ENCODE data around the gene PSENEN. TPM values are rescaled to one million over a fixed set of nuclear protein-coding genes. Genes with fewer than 3 reads are reported as not detected.

The PSENEN gene
- total and polyA plus RNA-seq, 2 of the 8 experiments (the other 6 are each of a cell fraction or from before 2014, with no cell fraction given): 66.7 to 75.3 TPM

DNA sequence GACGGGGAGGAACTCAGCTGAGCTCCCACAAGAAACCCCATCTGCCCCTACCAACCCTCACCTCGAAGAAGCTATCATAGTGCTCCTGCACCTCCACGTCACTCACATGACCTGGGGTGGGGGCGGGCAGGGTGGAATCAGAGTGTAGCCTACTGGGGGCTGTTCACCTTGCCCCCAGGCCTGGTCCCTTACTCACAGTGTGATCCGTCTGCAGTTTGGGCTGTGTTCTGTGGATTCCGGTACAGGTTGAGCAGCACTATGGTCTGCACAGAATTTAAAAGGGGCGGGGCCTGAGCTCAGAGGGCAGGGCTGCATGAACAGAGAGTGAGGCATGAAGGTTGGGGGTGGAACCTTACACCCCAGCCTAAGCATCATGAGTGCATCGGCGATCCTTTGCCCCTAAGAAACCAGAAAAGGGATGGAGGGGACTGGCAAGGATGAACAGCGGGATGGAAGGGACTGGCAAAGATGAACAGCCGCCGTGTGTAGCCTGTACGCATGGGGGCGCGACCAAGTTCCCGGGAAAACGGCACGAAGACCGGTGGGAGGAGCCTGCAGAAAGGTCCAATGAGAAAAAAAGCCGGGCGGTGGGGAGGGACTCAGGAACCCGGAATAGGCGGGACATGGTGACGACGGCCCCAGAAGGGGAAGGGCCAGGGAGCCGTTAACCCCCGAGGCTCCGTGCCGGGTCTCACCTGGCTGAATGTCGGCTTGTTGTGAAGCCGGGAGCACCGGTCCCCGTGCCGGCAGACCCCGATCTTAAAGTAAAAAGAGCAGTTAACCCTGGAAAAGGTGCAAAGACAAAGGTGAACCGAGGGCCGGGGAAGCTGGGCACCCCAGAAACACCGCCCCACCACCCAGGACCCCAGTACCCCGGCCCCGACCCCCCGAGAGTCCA is 772 bp upstream of the PSENEN start:
- H3K27me3 ChIP-seq (replicated peaks in 1 of 4; ENCODE audit: control insufficient read depth in 3 of 4, extremely low read depth in 1 of 4, insufficient read depth in 3 of 4, low read length in 3 of 4): no peaks in the 10 kb centered on the region
- peak overlapping the region; percentile 91 for H3K27ac ChIP-seq (ENCODE audit: low read depth, low read length)
- no peak overlapping the region for H3K23ac ChIP-seq (ENCODE audit: insufficient read length)
- no peak overlapping the region for H2AK5ac ChIP-seq (ENCODE audit: low read depth, low read length)
- peak overlapping the region; percentile 34 for H3K18ac ChIP-seq (ENCODE audit: extremely low read depth, low read length)
- peak overlapping the region; percentile 82 for H4K8ac ChIP-seq (ENCODE audit: extremely low read depth, insufficient read depth, low read length)
- peak; percentile 81 to 93 for DNase-seq (ENCODE audit: low read depth in 1 of 2, low spot score in 2 of 2)
- no peak overlapping the region for H2BK120ac ChIP-seq (replicated peaks; ENCODE audit: low read depth, low read length)
- H3K4ac ChIP-seq (replicated peaks; ENCODE audit: insufficient read length, low read depth, low read length): peak overlapping the region; percentile 13
- POLR2A ChIA-PET (ENCODE audit: partially characterized antibody): interaction anchor here (0.6 to 2.7 kb wide), 22 partner anchors 8 to 571 kb away, joined by 3 to 23 read pairs (median 4); partner anchors contain the start of genes ALKBH6, ARHGAP33, HSPB6 and KIRREL2
- H3K4me2 ChIP-seq (ENCODE audit: insufficient read depth in 1 of 2, low read depth in 2 of 2, low read length in 2 of 2): peak overlapping the region; percentile 59 to 84
- peaks cover 21% of the 10 kb centered on the region for H3K23me2 ChIP-seq (ENCODE audit: low read depth, low read length)
- peaks cover 0 to 7% of the 10 kb centered on the region in 2 experiments; a peak in 1 of 4 replicates for H3K79me2 ChIP-seq (ENCODE audit: control insufficient read depth in 1 of 2, insufficient read depth in 2 of 2, low read length in 2 of 2)
- H3K79me1 ChIP-seq (ENCODE audit: low read depth, low read length): no peaks in the 10 kb centered on the region; the same call in none of the 2 replicates
- peak overlapping the region; percentile 72; the same call in 1 of the 2 replicates for H2BK15ac ChIP-seq (ENCODE audit: low read length)
- peak overlapping the region in 3 of 4 experiments; percentile 67 to 79 (median 76); a peak in 6 of 7 replicates for H3K9ac ChIP-seq (replicated peaks in 1 of 4; ENCODE audit: extremely low read depth in 1 of 4, low read depth in 3 of 4, low read length in 3 of 4)
- peaks cover 0 to 4% (median 2%) of the 10 kb centered on the region in 4 experiments; a peak in 4 of 7 replicates for H3K4me1 ChIP-seq (replicated peaks in 1 of 4; ENCODE audit: control insufficient read depth in 3 of 4, insufficient read depth in 4 of 4, low read length in 3 of 4)
- H3K4me3 ChIP-seq (ENCODE audit: extremely low read depth in 1 of 4, insufficient read depth in 2 of 4, low read depth in 3 of 4, low read length in 4 of 4): peak overlapping the region; percentile 65 to 95 (median 76)
- H4K91ac ChIP-seq (replicated peaks; ENCODE audit: insufficient read length, low read length): no peak overlapping the region
- CTCF ChIA-PET (ENCODE audit: partially characterized antibody): interaction anchor here (0.6 to 2.3 kb wide), 16 partner anchors 9 to 1454 kb away, joined by 3 to 9 read pairs (median 4); partner anchors contain the start of gene HSPB6
- H3K56ac ChIP-seq (replicated peaks; ENCODE audit: insufficient read length, low read depth, low read length): peak overlapping the region; percentile 2
- H2BK5ac ChIP-seq (ENCODE audit: low read depth, low read length): peak overlapping the region; percentile 88; the same call in 1 of the 2 replicates
- peaks cover 0 to 2% (median 0%) of the 10 kb centered on the region in 4 experiments; a peak in 1 of 8 replicates for H3K36me3 ChIP-seq (ENCODE audit: control insufficient read depth in 2 of 4, insufficient read depth in 4 of 4, low read length in 3 of 4)
- no peak overlapping the region for H3K14ac ChIP-seq (ENCODE audit: insufficient read length)
- no peaks in the 10 kb centered on the region for H3K9me3 ChIP-seq (ENCODE audit: insufficient read depth in 2 of 2, low read depth in 1 of 2, low read length in 1 of 2)
- H4K20me1 ChIP-seq (replicated peaks in 1 of 2; ENCODE audit: control insufficient read depth in 1 of 2, insufficient read depth in 2 of 2, low read length in 2 of 2): peaks cover 0 to 2% of the 10 kb centered on the region in 2 experiments
- peak overlapping the region; percentile 4 for H4K5ac ChIP-seq (ENCODE audit: insufficient read length, low read depth, low read length)
- 11% methylated on average over 41 of the region's 41 CpGs; no CpG with 5 or more reads in 1 of the 2 experiments for WGBS, 2 experiments (ENCODE audit: extremely low coverage in 1 of 2, insufficient coverage in 1 of 2, insufficient read length in 1 of 2, insufficient replicate concordance in 2 of 2, low coverage in 1 of 2, low lambda C conversion rate in 2 of 2, missing lambda C conversion rate in 1 of 2)
- no peak for FAIRE-seq
- H2BK20ac ChIP-seq (ENCODE audit: low read length): no peak overlapping the region
- peak overlapping the region; percentile 96 for H2AFZ ChIP-seq (ENCODE audit: low read length)
- 0 out of 2 replicates have a peak overlapping the region, but pooled peaks have one; percentile 12 for H2BK12ac ChIP-seq (ENCODE audit: low read depth, low read length)
- no peak for TF ChIP-seq RFX5 (IDR thresholded peaks at IDR 0.05; ENCODE audit: borderline replicate concordance, low read depth, low read length)
- peak; percentile 15 to 52 (median 48) for TF ChIP-seq CTCF (IDR thresholded peaks at IDR 0.05; ENCODE audit: control extremely low read depth in 1 of 3, insufficient read depth in 1 of 3, low read depth in 1 of 3, low read length in 3 of 3)
- no peak for TF ChIP-seq ATF3 (IDR thresholded peaks at IDR 0.05; ENCODE audit: insufficient read depth, low read depth, low read length)
- no peak for TF ChIP-seq CTBP2 (IDR thresholded peaks at IDR 0.05; ENCODE audit: borderline replicate concordance, insufficient read depth, insufficient read length, low read length)
- TF ChIP-seq POU5F1 (IDR thresholded peaks at IDR 0.05; ENCODE audit: low read depth, low read length): no peak
- no peak for TF ChIP-seq ZNF274 (IDR thresholded peaks at IDR 0.05; ENCODE audit: borderline replicate concordance, extremely low read depth, low read length)

Measured in H1 (cell line).